ENCODE measurements around the gene KCNQ2.

- no peak for TF ChIP-seq CTCF (IDR thresholded peaks at IDR 0.05; ENCODE audit: insufficient read depth, low read depth, low read length)
- no peak for TF ChIP-seq EZH2 (IDR thresholded peaks at IDR 0.05; ENCODE audit: insufficient read depth, low read length)
Observed at GRCh38 chr20:63416631-63417030, 55.8 kb downstream of the KCNQ2 start.
